ENCODE results near the gene KNL1. TPM values are rescaled to one million over a fixed set of nuclear protein-coding genes. Genes with fewer than 3 reads are reported as not detected.

The KNL1 gene
- total and polyA plus RNA-seq, 2 of the 8 experiments (the other 6 are each of a cell fraction or from before 2014, with no cell fraction given): 4.4 to 22.5 TPM

DNA sequence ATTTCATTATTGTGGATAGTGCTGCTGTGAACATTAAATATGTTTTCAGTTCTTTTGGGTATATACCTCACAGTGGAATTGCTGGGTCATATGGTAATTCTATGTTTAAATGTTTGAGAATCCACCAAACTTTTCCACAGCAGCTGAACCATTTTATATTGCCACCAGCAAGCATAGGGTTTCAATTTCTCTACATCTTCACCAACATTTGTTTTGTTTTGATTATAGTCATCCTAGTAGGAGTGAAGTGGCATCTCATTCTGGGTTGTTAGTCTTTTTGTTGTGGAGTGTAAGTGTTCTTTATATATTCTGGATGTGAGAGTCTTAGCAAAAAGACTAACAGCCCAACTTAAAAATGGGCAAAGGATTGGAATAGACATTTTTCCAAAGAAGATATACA lies 18.9 kb upstream of the KNL1 start:
- FAIRE-seq (no peak), DNase-seq (ENCODE audit: low read depth in 1 of 2, low spot score in 2 of 2) (no peak)
- Histone ChIP-seq H3K23ac (ENCODE audit: insufficient read length) (no peak overlapping the region), H3K4me1 (replicated peaks in 1 of 4; ENCODE audit: control insufficient read depth in 3 of 4, insufficient read depth in 4 of 4, low read length in 3 of 4) (peaks cover 0 to 6% (median 2%) of the 10 kb centered on the region in 4 experiments; a peak in 2 of 7 replicates), H3K9me3 (ENCODE audit: insufficient read depth in 2 of 2, low read depth in 1 of 2, low read length in 1 of 2) (no peaks in the 10 kb centered on the region), H2BK120ac (replicated peaks; ENCODE audit: low read depth, low read length) (no peak overlapping the region), H3K27ac (ENCODE audit: low read depth, low read length) (no peak overlapping the region), H4K8ac (ENCODE audit: extremely low read depth, insufficient read depth, low read length) (no peak overlapping the region), H4K5ac (ENCODE audit: insufficient read length, low read depth, low read length) (no peak overlapping the region), H2BK20ac (ENCODE audit: low read length) (no peak overlapping the region), H3K14ac (ENCODE audit: insufficient read length) (no peak overlapping the region), H2BK12ac (ENCODE audit: low read depth, low read length) (no peak overlapping the region), H3K36me3 (ENCODE audit: control insufficient read depth in 2 of 4, insufficient read depth in 4 of 4, low read length in 3 of 4) (peaks cover 9 to 24% (median 11%) of the 10 kb centered on the region in 4 experiments; a peak in 7 of 8 replicates), H4K91ac (replicated peaks; ENCODE audit: insufficient read length, low read length) (no peak overlapping the region), H3K18ac (ENCODE audit: extremely low read depth, low read length) (no peak overlapping the region), H4K20me1 (replicated peaks in 1 of 2; ENCODE audit: control insufficient read depth in 1 of 2, insufficient read depth in 2 of 2, low read length in 2 of 2) (peaks cover 0 to 4% of the 10 kb centered on the region in 2 experiments), H3K79me2 (ENCODE audit: control insufficient read depth in 1 of 2, insufficient read depth in 2 of 2, low read length in 2 of 2) (peaks cover 0 to 13% of the 10 kb centered on the region in 2 experiments; a peak in 3 of 4 replicates), H2AFZ (ENCODE audit: low read length) (no peak overlapping the region), H3K4me3 (ENCODE audit: extremely low read depth in 1 of 4, insufficient read depth in 2 of 4, low read depth in 3 of 4, low read length in 4 of 4) (no peak overlapping the region), H2BK5ac (ENCODE audit: low read depth, low read length) (no peak overlapping the region), H3K4ac (replicated peaks; ENCODE audit: insufficient read length, low read depth, low read length) (no peak overlapping the region), H3K56ac (replicated peaks; ENCODE audit: insufficient read length, low read depth, low read length) (no peak overlapping the region), H3K27me3 (replicated peaks in 1 of 4; ENCODE audit: control insufficient read depth in 3 of 4, extremely low read depth in 1 of 4, insufficient read depth in 3 of 4, low read length in 3 of 4) (no peaks in the 10 kb centered on the region), H3K23me2 (ENCODE audit: low read depth, low read length) (no peaks in the 10 kb centered on the region; the same call in 1 of the 2 replicates), H3K4me2 (ENCODE audit: insufficient read depth in 1 of 2, low read depth in 2 of 2, low read length in 2 of 2) (no peak overlapping the region), H2BK15ac (ENCODE audit: low read length) (no peak overlapping the region), H3K9ac (replicated peaks in 1 of 4; ENCODE audit: extremely low read depth in 1 of 4, low read depth in 3 of 4, low read length in 3 of 4) (no peak overlapping the region), H3K79me1 (ENCODE audit: low read depth, low read length) (peaks cover 6% of the 10 kb centered on the region; the same call in 1 of the 2 replicates), H2AK5ac (ENCODE audit: low read depth, low read length) (no peak overlapping the region)
- ChIA-PET POLR2A (ENCODE audit: partially characterized antibody) (no interaction called here), CTCF (ENCODE audit: partially characterized antibody) (no interaction called here)
- TF ChIP-seq RBBP5 (IDR thresholded peaks at IDR 0.05; ENCODE audit: borderline replicate concordance, low read depth, low read length) (no peak), BRCA1 (IDR thresholded peaks at IDR 0.05; ENCODE audit: low read depth, low read length) (no peak), CHD1 (IDR thresholded peaks at IDR 0.05; ENCODE audit: low read depth, low read length) (no peak), USF2 (IDR thresholded peaks at IDR 0.05; ENCODE audit: low read length) (no peak), RNF2 (IDR thresholded peaks at IDR 0.05; ENCODE audit: borderline replicate concordance, low read depth, low read length, missing control alignments, poor library complexity, severe bottlenecking) (no peak), CREB1 (IDR thresholded peaks at IDR 0.05) (no peak), CBX8 (IDR thresholded peaks at IDR 0.05; ENCODE audit: borderline replicate concordance, low read depth, low read length) (no peak), PHF8 (conservative IDR thresholded peaks at IDR 0.05; ENCODE audit: low read depth, low read length) (no peak), ATF3 (IDR thresholded peaks at IDR 0.05; ENCODE audit: insufficient read depth, low read depth, low read length) (no peak), SUZ12 (IDR thresholded peaks at IDR 0.05; ENCODE audit: low read length) (no peak), POU5F1 (IDR thresholded peaks at IDR 0.05; ENCODE audit: low read depth, low read length) (no peak), SIRT6 (IDR thresholded peaks at IDR 0.05; ENCODE audit: low read length) (no peak)
- TF ChIP-seq, protein P1, sequence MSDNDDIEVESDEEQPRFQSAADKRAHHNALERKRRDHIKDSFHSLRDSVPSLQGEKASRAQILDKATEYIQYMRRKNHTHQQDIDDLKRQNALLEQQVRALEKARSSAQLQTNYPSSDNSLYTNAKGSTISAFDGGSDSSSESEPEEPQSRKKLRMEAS (IDR thresholded peaks at IDR 0.05): no peak

All from H1 (cell line).